GM12801 (cell line): ENCODE results near the gene UBE2E1.

Experiments used
- TF ChIP-seq, protein P1 (sequence below): IDR thresholded peaks from one replicate; pipeline ENCODE4 v1.5.1; 2011; ENCODE audit warnings: control low read depth; ENCODE audit not compliant: insufficient read length; ENCODE audit errors: extremely low read depth

UBE2E1 gene

GRCh38 chr3:23837691-23838090 is 31.9 kb downstream of the UBE2E1 start:
- TF ChIP-seq, protein P1, sequence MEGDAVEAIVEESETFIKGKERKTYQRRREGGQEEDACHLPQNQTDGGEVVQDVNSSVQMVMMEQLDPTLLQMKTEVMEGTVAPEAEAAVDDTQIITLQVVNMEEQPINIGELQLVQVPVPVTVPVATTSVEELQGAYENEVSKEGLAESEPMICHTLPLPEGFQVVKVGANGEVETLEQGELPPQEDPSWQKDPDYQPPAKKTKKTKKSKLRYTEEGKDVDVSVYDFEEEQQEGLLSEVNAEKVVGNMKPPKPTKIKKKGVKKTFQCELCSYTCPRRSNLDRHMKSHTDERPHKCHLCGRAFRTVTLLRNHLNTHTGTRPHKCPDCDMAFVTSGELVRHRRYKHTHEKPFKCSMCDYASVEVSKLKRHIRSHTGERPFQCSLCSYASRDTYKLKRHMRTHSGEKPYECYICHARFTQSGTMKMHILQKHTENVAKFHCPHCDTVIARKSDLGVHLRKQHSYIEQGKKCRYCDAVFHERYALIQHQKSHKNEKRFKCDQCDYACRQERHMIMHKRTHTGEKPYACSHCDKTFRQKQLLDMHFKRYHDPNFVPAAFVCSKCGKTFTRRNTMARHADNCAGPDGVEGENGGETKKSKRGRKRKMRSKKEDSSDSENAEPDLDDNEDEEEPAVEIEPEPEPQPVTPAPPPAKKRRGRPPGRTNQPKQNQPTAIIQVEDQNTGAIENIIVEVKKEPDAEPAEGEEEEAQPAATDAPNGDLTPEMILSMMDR = no peak

- TF ChIP-seq, protein P1 = no peak
These were observed 34.8 kb downstream of the UBE2E1 start for GRCh38 chr3:23840521-23840920.

DNA sequence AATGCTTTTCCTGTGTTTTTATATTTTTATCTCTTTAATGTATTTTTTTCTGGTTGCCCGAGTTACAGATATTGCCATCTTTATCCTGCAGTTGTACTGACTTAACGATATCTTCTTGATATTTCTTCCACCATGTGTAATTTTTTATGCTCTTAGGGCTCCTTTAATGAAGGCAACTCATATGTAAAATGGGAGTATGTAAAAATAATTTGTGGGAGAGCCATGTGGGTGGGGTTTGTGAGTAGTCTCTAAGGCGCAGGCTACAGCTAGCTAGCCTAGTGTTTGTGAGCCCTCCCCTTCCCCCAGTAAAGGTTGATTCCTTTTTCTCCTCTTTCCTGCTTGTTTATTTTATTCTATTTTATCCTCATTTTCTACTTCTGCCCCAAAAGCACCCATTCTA is 38.1 kb downstream of the UBE2E1 start:
- TF ChIP-seq, protein P1 = no peak

DNA sequence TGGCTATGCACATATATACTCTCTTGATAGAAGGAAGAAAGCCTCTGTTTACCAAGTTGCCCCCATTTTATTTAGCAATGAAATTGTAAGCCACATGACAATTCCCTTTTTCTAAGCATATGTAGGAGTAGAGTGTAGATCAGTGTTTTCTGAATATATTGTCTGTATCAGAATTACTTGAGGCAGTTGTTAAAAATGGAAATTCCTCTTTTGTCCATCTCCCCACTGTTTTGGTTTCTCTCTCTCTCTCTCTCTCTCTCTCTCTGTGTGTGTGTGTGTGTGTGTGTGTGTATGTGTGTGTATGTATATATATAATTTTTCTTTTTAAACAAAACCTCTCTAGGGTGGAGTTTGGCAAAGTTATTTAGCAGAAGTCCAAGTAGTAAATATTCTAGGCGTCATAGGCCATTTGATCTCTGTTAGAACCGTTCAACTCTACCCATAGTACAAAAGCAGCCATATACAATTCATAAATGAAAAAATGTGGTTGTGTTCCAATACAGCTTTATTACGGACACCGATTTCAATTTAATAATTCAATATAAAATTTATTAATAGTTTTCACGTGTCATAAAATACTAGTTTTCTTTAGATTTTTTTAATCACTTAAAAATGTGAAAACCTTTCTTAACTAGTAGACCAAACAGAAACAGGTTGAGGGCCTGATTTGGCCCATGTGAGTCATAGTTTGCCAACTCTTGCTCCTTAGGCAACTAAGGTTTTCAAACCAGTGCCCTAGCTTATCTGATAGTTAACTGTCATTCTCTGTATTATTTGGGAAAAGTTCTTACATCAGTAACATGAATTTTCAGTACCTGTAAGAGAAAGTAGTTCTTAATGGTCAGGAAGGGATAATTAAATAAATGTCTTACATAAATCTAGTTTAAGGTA is 39.8 kb downstream of the UBE2E1 start:
- TF ChIP-seq, protein P1 = no peak

- TF ChIP-seq, protein P1 = no peak
These were observed 50.5 kb downstream of the UBE2E1 start for GRCh38 chr3:23856286-23856685.

GRCh38 chr3:23859012-23859743 is 53.4 kb downstream of the UBE2E1 start:
- TF ChIP-seq, protein P1 = no peak

- TF ChIP-seq, protein P1 = no peak
These were observed 54.2 kb downstream of the UBE2E1 start for GRCh38 chr3:23859839-23860382.
